Neuron (in vitro differentiated cells): ENCODE measurements around the gene C2orf66.

Experiments
- H2AFZ ChIP-seq: one replicate; pipeline ENCODE4 v1.6.1; 2013; ENCODE audit warnings: low read depth, mild to moderate bottlenecking, inconsistent platforms, low read length, moderate library complexity
- H3K27me3 ChIP-seq: one replicate; pipeline ENCODE4 v1.6.1; 2013; ENCODE audit warnings: low read length; ENCODE audit not compliant: insufficient read depth
- H3K36me3 ChIP-seq: one replicate; pipeline ENCODE4 v1.6.1; 2013; ENCODE audit warnings: low read length; ENCODE audit not compliant: insufficient read depth
- H3K4me1 ChIP-seq: one replicate; pipeline ENCODE4 v1.6.1; 2013; ENCODE audit warnings: low read length; ENCODE audit not compliant: insufficient read depth
- H3K4me3 ChIP-seq: 2 replicates; pipeline ENCODE4 v1.5.1; 2013; ENCODE audit warnings: mild to moderate bottlenecking, low read length, moderate library complexity
- H3K9me3 ChIP-seq: one replicate; pipeline ENCODE4 v1.6.1; 2013; ENCODE audit warnings: low read length

C2orf66 gene

DNA sequence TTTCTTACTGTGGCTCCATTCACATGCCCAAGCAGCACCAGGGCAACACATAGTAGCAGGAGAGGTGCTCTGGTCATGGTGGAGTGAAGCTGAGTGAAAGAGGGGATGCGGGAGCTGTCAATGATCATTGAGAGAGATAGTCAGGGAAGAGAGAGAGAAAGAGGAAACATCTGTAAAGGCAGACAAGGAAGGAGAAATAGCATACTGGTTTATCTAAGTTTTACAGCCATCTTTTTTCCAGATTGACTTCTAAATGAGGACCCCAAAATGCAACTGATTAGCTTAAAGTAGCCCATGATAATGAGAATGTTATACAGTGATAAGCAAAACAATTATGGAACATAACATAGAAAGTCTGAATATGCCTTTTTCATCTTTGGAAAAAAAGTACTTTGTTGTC is at the start of gene C2orf66:
Gene C2orf66, minus strand, starts transcription at position 96 of the 400 bp plus-strand sequence. Its CDS starts 19 bp downstream, at position 77.
- Histone ChIP-seq H3K9me3 (no peaks in the 10 kb centered on the region), H3K4me1 (no peaks in the 10 kb centered on the region), H2AFZ (no peak within 1 kb of the TSS), H3K36me3 (no peaks in the 10 kb centered on the region), H3K4me3 (no peak within 1 kb of the TSS), H3K27me3 (no peaks in the 10 kb centered on the region)

DNA sequence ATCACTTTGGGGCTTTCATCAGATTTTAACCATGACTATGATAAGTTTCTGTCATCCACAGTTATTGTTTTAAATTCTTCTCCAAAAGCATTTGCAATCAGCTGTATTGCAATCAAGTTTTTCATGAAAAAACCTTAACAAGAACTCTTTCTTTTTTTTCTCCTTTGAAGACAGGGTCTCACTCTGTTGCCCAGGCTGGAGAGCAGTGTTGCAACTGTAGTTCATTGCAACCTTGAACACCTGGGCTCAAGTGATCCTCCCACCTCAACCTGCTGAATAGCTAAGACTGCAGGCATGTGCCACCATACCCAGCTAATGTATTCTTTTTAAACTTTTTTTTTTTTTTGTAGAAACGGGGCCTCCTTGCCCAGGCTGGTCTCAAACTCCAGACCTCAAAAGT is 45.5 kb upstream of the C2orf66 start:
- Histone ChIP-seq H3K4me3 (no peak overlapping the region), H3K9me3 (peaks cover 2% of the 10 kb centered on the region), H3K36me3 (peaks cover 27% of the 10 kb centered on the region), H2AFZ (no peak overlapping the region), H3K27me3 (no peaks in the 10 kb centered on the region), H3K4me1 (no peaks in the 10 kb centered on the region)

DNA sequence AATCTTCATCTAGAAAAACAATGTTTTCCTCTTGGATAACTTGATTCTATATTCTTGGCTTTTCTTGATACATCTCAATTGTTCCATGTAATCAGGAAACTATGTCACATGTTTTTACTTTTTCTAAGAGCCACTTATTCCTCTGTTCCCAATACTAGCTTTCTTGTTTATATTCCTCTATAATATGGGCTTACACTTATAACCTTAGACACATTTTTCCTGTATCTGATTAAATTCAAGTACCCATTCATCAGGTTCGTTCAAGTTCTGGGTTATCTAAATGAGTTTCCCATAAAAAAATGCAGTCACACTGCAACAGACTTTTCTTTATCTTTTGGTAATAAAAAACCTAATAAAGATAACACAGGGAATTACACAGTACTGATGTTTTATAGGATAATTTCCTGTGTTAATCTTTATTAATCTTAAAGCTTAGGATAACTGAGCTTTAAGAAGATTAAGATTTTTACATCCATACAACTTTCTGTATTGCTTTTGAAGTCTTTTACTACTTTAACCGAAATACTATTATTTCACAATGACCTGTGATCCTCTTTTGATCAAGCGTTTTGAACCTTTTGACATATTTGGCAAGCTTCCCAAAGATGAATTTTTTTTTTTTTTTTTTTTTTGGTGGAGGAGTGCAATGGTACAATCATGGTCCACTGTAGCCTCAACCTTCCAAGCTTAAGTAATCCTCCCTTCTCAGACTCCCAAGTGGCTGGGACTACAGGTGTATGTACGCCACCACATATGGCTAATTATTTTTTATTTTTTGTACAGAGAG is 44.3 kb upstream of the C2orf66 start:
- H3K27me3 ChIP-seq: no peaks in the 10 kb centered on the region
- H3K9me3 ChIP-seq: no peaks in the 10 kb centered on the region
- no peaks in the 10 kb centered on the region for H3K4me1 ChIP-seq
- H2AFZ ChIP-seq: no peak overlapping the region
- no peak overlapping the region for H3K4me3 ChIP-seq
- peaks cover 28% of the 10 kb centered on the region for H3K36me3 ChIP-seq

DNA sequence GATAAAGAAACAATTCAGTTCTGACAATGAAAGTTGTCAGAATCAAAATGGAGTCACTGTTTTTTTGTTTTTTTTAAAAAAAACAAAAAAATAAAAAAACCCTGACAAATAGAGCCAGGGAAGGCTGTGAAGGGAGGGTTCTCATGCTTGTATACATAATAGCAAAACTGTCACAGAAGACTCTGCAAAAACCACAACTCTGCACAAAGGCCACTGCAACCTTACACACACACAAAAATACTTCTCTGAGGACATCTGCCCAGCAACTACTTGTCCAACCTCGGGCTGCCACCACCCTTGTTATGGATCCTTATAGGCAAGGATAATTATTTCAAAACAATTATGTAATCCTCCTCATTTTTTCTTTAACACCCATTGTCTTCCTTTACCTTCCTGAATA is 41.9 kb upstream of the C2orf66 start:
- no peaks in the 10 kb centered on the region for H3K27me3 ChIP-seq
- H2AFZ ChIP-seq: no peak overlapping the region
- peaks cover 33% of the 10 kb centered on the region for H3K36me3 ChIP-seq
- H3K4me1 ChIP-seq: no peaks in the 10 kb centered on the region
- no peak overlapping the region for H3K4me3 ChIP-seq
- H3K9me3 ChIP-seq: no peaks in the 10 kb centered on the region

DNA sequence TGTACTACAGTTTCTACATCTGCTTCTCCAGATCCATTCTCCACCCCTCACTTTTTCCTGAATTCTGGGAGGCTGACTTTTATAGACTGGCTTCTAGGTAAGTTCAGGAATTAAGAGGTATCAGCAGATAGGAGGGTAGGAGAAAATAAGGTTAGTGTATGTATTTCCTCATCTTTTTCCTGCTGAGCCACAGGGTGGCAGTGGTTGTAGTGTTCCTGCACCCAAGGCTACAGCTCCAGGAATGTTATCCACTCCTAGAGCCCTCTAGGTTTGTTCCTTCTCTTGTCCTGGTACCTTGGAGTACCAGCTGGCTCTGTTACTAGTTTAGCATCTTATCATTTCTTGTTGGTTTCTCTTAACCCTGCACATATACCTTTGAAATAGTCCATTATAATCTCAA is 40.7 kb upstream of the C2orf66 start:
- H3K36me3 ChIP-seq: peaks cover 39% of the 10 kb centered on the region
- no peaks in the 10 kb centered on the region for H3K9me3 ChIP-seq
- no peaks in the 10 kb centered on the region for H3K4me1 ChIP-seq
- H3K27me3 ChIP-seq: no peaks in the 10 kb centered on the region
- H2AFZ ChIP-seq: no peak overlapping the region
- H3K4me3 ChIP-seq: no peak overlapping the region

DNA sequence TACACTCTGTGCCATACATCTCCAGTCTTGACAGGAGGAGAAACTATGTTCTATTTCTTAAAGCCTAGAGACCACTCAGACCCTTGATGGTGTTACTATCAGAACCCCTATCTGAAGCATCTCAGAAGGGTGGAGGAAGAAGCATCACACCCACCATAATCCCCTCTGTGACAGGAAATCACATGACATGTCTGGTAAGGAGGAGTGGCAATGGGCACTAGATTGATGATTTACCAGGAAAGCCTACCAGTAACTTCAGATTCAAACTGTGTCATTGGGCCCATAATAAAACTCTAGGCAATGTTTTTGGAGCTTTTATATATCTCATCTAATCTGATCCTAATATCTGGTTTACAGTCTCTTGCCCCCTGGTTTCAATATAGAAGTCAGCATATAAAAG is 37.1 kb upstream of the C2orf66 start:
- H3K36me3 ChIP-seq: peaks cover 58% of the 10 kb centered on the region
- H3K27me3 ChIP-seq: no peaks in the 10 kb centered on the region
- no peak overlapping the region for H3K4me3 ChIP-seq
- no peaks in the 10 kb centered on the region for H3K9me3 ChIP-seq
- H2AFZ ChIP-seq: no peak overlapping the region
- no peaks in the 10 kb centered on the region for H3K4me1 ChIP-seq

DNA sequence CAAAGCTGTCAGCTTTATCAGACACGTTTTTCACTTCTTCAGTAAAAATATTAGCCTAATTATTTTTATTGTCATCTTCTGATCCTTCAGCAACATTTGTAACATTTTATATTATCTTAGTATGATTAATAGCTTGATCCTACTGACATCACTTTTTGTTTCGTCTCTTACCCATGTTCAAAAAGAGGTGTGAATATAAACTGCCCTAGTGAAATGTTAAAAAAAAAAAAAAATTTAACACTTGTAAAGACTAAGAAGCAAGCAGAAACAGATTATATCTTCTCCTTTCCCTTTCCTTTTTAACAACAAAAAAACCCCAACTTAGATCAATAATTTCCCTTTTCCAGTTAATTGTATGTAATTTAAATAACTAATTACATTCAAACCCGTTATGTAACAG is 36.2 kb upstream of the C2orf66 start:
- no peaks in the 10 kb centered on the region for H3K4me1 ChIP-seq
- H3K27me3 ChIP-seq: no peaks in the 10 kb centered on the region
- H3K4me3 ChIP-seq: no peak overlapping the region
- peaks cover 67% of the 10 kb centered on the region for H3K36me3 ChIP-seq
- no peaks in the 10 kb centered on the region for H3K9me3 ChIP-seq
- no peak overlapping the region for H2AFZ ChIP-seq

DNA sequence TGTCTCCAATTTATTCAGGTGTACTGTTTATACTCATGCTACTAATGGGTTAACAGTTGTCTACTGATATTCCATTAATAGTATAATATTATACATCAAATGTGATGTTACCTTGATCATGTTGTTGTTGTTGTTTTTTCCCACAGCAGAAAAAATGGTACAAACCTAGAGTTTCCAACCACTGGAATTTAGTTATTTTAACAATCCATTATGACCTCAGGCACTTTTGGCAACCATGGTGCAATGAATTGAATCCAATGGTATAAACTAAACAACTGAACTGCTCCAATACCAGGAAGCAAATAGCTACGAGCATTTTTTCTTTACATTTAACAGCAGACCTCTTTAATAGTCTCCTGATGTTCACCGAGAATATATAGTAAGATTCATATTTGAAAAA is 31.0 kb upstream of the C2orf66 start:
- no peaks in the 10 kb centered on the region for H3K9me3 ChIP-seq
- H3K27me3 ChIP-seq: no peaks in the 10 kb centered on the region
- H3K4me1 ChIP-seq: no peaks in the 10 kb centered on the region
- no peak overlapping the region for H3K4me3 ChIP-seq
- peaks cover 81% of the 10 kb centered on the region for H3K36me3 ChIP-seq
- H2AFZ ChIP-seq: no peak overlapping the region

DNA sequence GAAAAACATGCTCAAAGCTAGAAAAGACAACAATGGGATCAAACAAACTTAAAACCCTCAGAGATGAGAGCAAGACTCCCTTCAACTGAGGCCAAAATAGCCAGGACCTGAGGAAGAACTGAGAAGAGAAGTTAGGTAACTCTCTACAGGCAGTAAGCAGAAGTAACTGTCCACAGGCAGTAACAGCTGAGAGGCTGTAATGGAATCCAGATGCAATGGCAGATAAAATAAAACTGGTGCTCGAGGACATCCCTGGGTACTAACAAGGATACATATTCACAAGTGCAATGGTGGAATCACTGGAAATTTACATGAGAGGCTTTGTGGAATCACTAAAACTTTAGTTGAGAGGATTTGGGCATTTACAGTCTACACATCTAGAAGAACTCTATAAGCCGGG is 30.4 kb upstream of the C2orf66 start:
- no peaks in the 10 kb centered on the region for H3K4me1 ChIP-seq
- no peaks in the 10 kb centered on the region for H3K27me3 ChIP-seq
- no peaks in the 10 kb centered on the region for H3K9me3 ChIP-seq
- H3K36me3 ChIP-seq: peaks cover 79% of the 10 kb centered on the region
- no peak overlapping the region for H3K4me3 ChIP-seq
- H2AFZ ChIP-seq: no peak overlapping the region

DNA sequence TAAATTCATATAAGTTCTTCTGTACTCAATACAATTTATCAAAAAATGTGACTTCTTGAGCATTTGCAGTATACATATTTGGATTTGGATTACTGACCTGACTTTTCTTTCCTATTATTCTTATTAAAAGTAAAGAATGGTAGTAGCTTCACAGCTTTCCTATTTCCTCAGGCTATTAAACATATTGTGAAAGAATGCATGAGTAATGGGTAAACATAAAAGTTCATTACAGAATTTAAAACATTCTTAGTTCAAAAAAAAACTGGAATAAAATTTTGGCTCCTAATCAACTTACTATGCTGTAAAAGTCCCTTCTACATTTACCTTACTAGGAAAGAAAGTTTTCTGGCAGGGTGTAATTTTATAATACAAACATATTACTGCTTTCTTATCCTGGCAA is 27.3 kb upstream of the C2orf66 start:
- no peaks in the 10 kb centered on the region for H3K9me3 ChIP-seq
- no peaks in the 10 kb centered on the region for H3K27me3 ChIP-seq
- no peak overlapping the region for H3K4me3 ChIP-seq
- no peak overlapping the region for H2AFZ ChIP-seq
- peaks cover 56% of the 10 kb centered on the region for H3K36me3 ChIP-seq
- no peaks in the 10 kb centered on the region for H3K4me1 ChIP-seq

DNA sequence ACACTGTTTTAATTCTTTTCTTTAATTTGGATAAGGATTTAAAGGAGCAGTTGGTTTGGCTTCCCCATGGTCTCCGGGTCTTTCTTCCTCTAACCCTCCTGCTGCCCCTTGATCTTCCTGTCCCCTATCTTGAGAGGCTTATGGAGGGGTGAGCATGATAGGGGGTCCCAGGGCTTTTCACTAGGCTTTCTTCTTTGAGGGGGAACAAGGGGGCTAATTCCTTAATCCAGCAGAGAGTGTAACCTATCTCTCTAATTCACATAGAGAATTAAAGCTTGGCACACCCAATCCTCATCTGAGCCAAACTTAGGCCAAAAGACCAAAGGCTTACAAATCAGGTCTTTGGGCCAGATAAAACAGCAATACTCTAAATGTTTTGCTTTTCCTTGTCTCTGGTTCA is 21.5 kb upstream of the C2orf66 start:
- no peaks in the 10 kb centered on the region for H3K27me3 ChIP-seq
- H3K9me3 ChIP-seq: peaks cover 2% of the 10 kb centered on the region
- no peak overlapping the region for H3K4me3 ChIP-seq
- H3K36me3 ChIP-seq: peaks cover 8% of the 10 kb centered on the region
- H3K4me1 ChIP-seq: peaks cover 16% of the 10 kb centered on the region
- no peak overlapping the region for H2AFZ ChIP-seq

DNA sequence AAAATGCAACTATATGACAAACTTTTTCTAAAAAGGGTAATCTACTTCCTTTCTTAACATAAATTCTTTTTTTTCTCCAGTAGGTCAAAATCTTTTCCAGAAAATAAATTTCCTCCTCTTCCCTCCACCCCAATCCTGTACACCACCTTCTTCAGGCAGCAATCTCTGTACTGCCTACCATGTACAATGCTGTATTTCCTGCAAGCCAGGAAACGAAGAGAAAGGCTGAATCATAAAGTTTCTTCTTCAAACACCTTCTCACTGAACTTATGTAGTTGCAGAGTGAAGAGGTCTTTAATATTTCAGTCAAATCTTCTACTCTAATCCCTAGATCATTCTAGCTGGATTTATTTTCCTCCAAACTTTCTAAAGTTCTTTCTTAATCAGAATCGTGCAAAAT is 18.2 kb upstream of the C2orf66 start:
- H3K9me3 ChIP-seq: peaks cover 2% of the 10 kb centered on the region
- H3K27me3 ChIP-seq: no peaks in the 10 kb centered on the region
- H3K36me3 ChIP-seq: peaks cover 2% of the 10 kb centered on the region
- peaks cover 16% of the 10 kb centered on the region for H3K4me1 ChIP-seq
- H2AFZ ChIP-seq: no peak overlapping the region
- H3K4me3 ChIP-seq: no peak overlapping the region

DNA sequence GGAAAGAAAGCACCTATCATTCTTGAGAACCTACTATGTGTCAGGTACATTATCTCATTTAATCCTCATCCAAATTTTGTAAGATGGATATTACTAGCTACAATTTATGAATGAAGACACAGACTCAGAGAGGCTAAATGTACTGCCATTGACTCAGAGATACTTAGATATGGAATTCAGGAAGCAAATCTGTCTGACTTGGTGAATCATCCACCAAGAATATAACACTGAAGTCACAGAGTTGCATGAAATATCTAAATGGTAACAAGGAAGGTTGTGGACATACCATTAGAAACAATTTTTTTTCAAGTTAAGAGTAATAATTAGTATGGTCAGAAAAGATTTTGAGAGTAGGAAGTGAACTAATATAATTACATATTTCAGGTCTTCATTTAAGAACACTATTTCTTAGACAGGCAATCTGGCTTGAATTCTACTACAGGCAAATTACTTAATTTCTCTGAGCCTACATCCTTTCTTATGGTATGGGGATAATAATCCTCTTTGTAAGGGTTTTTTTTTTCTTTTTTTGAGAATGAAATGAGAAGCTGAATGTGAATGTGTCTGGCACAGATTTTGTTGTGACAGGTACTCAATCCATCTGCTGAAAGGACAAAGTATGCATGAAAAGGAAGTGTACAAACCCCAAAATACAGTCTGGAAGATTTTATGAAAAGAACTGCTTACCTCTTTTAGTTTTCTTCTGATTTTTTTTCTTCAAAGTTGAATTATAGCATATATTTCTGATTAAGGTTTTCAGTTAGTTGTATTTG is 14.8 kb upstream of the C2orf66 start:
- Histone ChIP-seq H2AFZ (no peak overlapping the region), H3K9me3 (no peaks in the 10 kb centered on the region), H3K27me3 (no peaks in the 10 kb centered on the region), H3K36me3 (no peaks in the 10 kb centered on the region), H3K4me3 (no peak overlapping the region), H3K4me1 (peaks cover 14% of the 10 kb centered on the region)
